Trophoblast cell (in vitro differentiated cells and primary cell): ENCODE results near the gene PRKCB.

Experiments used
- DNase-seq, 2 donors: peaks; one replicate each; pipeline ENCODE4 v3.0.0-alpha.2; 2016
- H2AFZ ChIP-seq: 2 replicates; pipeline ENCODE4 v1.6.1; 2013; ENCODE audit warnings: low read length, moderate library complexity, mild to moderate bottlenecking; ENCODE audit not compliant: insufficient read depth, poor library complexity
- H2AK5ac ChIP-seq: 2 replicates; pipeline ENCODE4 v1.6.1; 2013; ENCODE audit warnings: mild to moderate bottlenecking, low read length
- H2BK120ac ChIP-seq: 2 replicates; pipeline ENCODE4 v1.6.1; 2013; ENCODE audit warnings: low read length, mild to moderate bottlenecking, moderate library complexity; ENCODE audit not compliant: insufficient read depth, poor library complexity
- H2BK12ac ChIP-seq: 2 replicates; pipeline ENCODE4 v1.6.1; 2013; ENCODE audit warnings: mild to moderate bottlenecking, low read length, moderate library complexity
- H2BK5ac ChIP-seq: 2 replicates; pipeline ENCODE4 v1.6.1; 2013; ENCODE audit warnings: low read length, low read depth, moderate library complexity, mild to moderate bottlenecking; ENCODE audit not compliant: poor library complexity
- H3K14ac ChIP-seq: 2 replicates; pipeline ENCODE4 v1.6.1; 2013; ENCODE audit warnings: mild to moderate bottlenecking, low read length
- H3K18ac ChIP-seq: 2 replicates; pipeline ENCODE4 v1.6.1; 2013; ENCODE audit warnings: mild to moderate bottlenecking, low read length
- H3K23ac ChIP-seq: 2 replicates; pipeline ENCODE4 v1.6.1; 2013; ENCODE audit warnings: low read length
- H3K27ac ChIP-seq: 2 replicates; pipeline ENCODE4 v1.5.1; 2013; ENCODE audit warnings: low read depth, mild to moderate bottlenecking, inconsistent platforms, low read length, moderate library complexity
- H3K27me3 ChIP-seq: 2 replicates; pipeline ENCODE4 v1.6.1; 2013; ENCODE audit warnings: inconsistent platforms, mild to moderate bottlenecking, low read length, moderate library complexity; ENCODE audit not compliant: insufficient read depth
- H3K36me3 ChIP-seq, 2 experiments: 1 replicate in 1 of 2; 2 replicates in 1 of 2; pipeline ENCODE4 v1.6.1; 2013; ENCODE audit warnings: low read length in 2 of 2, mild to moderate bottlenecking in 2 of 2, moderate library complexity in 1 of 2; ENCODE audit not compliant: insufficient read depth in 2 of 2, control insufficient read depth in 1 of 2
- H3K4ac ChIP-seq: 2 replicates; pipeline ENCODE4 v1.6.1; 2013; ENCODE audit warnings: low read depth, mild to moderate bottlenecking, low read length, moderate library complexity
- H3K4me1 ChIP-seq, 2 experiments: 1 replicate in 1 of 2; 2 replicates in 1 of 2; pipeline ENCODE4 v1.6.1; 2013; ENCODE audit warnings: low read length in 2 of 2, mild to moderate bottlenecking in 2 of 2, moderate library complexity in 1 of 2; ENCODE audit not compliant: insufficient read depth in 2 of 2, control insufficient read depth in 1 of 2
- H3K4me2 ChIP-seq: 2 replicates; pipeline ENCODE4 v1.6.1; 2013; ENCODE audit warnings: inconsistent platforms, mild to moderate bottlenecking, low read length, moderate library complexity
- H3K4me3 ChIP-seq: 2 replicates; pipeline ENCODE4 v1.5.1; 2013; ENCODE audit warnings: mild to moderate bottlenecking, low read depth, low read length, inconsistent platforms
- H3K79me1 ChIP-seq: one replicate; pipeline ENCODE4 v1.6.1; 2013; ENCODE audit warnings: low read length
- H3K79me2 ChIP-seq: 2 replicates; pipeline ENCODE4 v1.6.1; 2013; ENCODE audit warnings: low read length, mild to moderate bottlenecking; ENCODE audit not compliant: control insufficient read depth, insufficient read depth, poor library complexity
- H3K9ac ChIP-seq: 2 replicates; pipeline ENCODE4 v1.6.1; 2013; ENCODE audit warnings: mild to moderate bottlenecking, low read length
- H3K9me3 ChIP-seq: 2 replicates; pipeline ENCODE4 v1.6.1; 2013; ENCODE audit warnings: low read depth, mild to moderate bottlenecking, control low read depth, inconsistent platforms, low read length; ENCODE audit not compliant: insufficient read depth
- H4K12ac ChIP-seq: 2 replicates; pipeline ENCODE4 v1.6.1; 2013; ENCODE audit warnings: low read depth, mild to moderate bottlenecking, low read length, moderate library complexity
- H4K8ac ChIP-seq: 2 replicates; pipeline ENCODE4 v1.6.1; 2013; ENCODE audit warnings: low read depth, mild to moderate bottlenecking, low read length, moderate library complexity
- H4K91ac ChIP-seq: one replicate; pipeline ENCODE4 v1.6.1; 2013; ENCODE audit warnings: low read depth, mild to moderate bottlenecking, low read length, moderate library complexity
- WGBS: extraction: QIAGEN DNeasy Blood & Tissue Kit; methylation state at CpG from one replicate; pipeline ENCODE4 v1.1.7; 2013; ENCODE audit warnings: missing lambda C conversion rate; ENCODE audit not compliant: insufficient read length, insufficient coverage; ENCODE audit errors: extremely low coverage; 5-methylcytosine and 5-hydroxymethylcytosine counted together

Gene PRKCB

GRCh38 chr16:24135624-24136565 lies 300.1 kb downstream of the PRKCB start:
- Histone ChIP-seq H3K79me2 (no peaks in the 10 kb centered on the region), H3K14ac (no peak overlapping the region), H4K12ac (no peak overlapping the region), H3K18ac (no peak overlapping the region), H2AFZ (no peak overlapping the region), H2BK12ac (no peak overlapping the region), H3K23ac (no peak overlapping the region), H4K8ac (no peak overlapping the region), H4K91ac (no peak overlapping the region), H3K36me3 (no peaks in the 10 kb centered on the region), H2BK5ac (no peak overlapping the region), H3K4me3 (no peak overlapping the region), H2AK5ac (no peak overlapping the region), H3K4me1 (peaks cover 2 to 8% of the 10 kb centered on the region in 2 experiments), H3K4ac (no peak overlapping the region), H2BK120ac (no peak overlapping the region), H3K27ac (no peak overlapping the region), H3K9me3 (no peaks in the 10 kb centered on the region), H3K4me2 (no peak overlapping the region), H3K9ac (no peak overlapping the region), H3K27me3 (no peaks in the 10 kb centered on the region), H3K79me1 (no peaks in the 10 kb centered on the region)
- no peak for DNase-seq
- WGBS = no CpG with 5 or more reads among the region's 9 CpGs

- Histone ChIP-seq H2AK5ac (peak overlapping the region; percentile 12), H4K12ac (no peak overlapping the region), H2BK5ac (no peak overlapping the region), H3K36me3 (no peaks in the 10 kb centered on the region), H3K4me1 (peaks cover 2 to 8% of the 10 kb centered on the region in 2 experiments), H2BK12ac (peak overlapping the region; percentile 42), H3K23ac (no peak overlapping the region), H3K18ac (no peak overlapping the region), H3K9me3 (no peaks in the 10 kb centered on the region), H4K8ac (no peak overlapping the region), H3K14ac (no peak overlapping the region), H3K27ac (no peak overlapping the region), H3K4me2 (no peak overlapping the region), H3K9ac (no peak overlapping the region), H3K4ac (no peak overlapping the region), H4K91ac (no peak overlapping the region), H3K79me1 (no peaks in the 10 kb centered on the region), H2AFZ (no peak overlapping the region), H3K27me3 (no peaks in the 10 kb centered on the region), H2BK120ac (no peak overlapping the region), H3K79me2 (no peaks in the 10 kb centered on the region), H3K4me3 (no peak overlapping the region)
- no peak for DNase-seq
- no CpG with 5 or more reads among the region's 2 CpGs for WGBS
Observed at GRCh38 chr16:24138024-24138423, 302.2 kb downstream of the PRKCB start.

- H2BK120ac ChIP-seq = no peak overlapping the region
- H3K79me2 ChIP-seq = no peaks in the 10 kb centered on the region
- no peak overlapping the region for H2AK5ac ChIP-seq
- H4K8ac ChIP-seq = no peak overlapping the region
- no peak overlapping the region for H2AFZ ChIP-seq
- no peak overlapping the region for H3K18ac ChIP-seq
- no peaks in the 10 kb centered on the region for H3K9me3 ChIP-seq
- H2BK12ac ChIP-seq = no peak overlapping the region
- peaks cover 2 to 5% of the 10 kb centered on the region in 2 experiments for H3K4me1 ChIP-seq
- WGBS = no CpG with 5 or more reads among the region's 2 CpGs
- no peak overlapping the region for H3K4me3 ChIP-seq
- no peak overlapping the region for H3K23ac ChIP-seq
- H2BK5ac ChIP-seq = no peak overlapping the region
- no peak overlapping the region for H3K4ac ChIP-seq
- no peaks in the 10 kb centered on the region for H3K27me3 ChIP-seq
- H4K12ac ChIP-seq = no peak overlapping the region
- no peak overlapping the region for H3K27ac ChIP-seq
- no peak overlapping the region for H3K14ac ChIP-seq
- DNase-seq = no peak
- H3K79me1 ChIP-seq = no peaks in the 10 kb centered on the region
- no peak overlapping the region for H4K91ac ChIP-seq
- no peaks in the 10 kb centered on the region for H3K36me3 ChIP-seq
- no peak overlapping the region for H3K4me2 ChIP-seq
- no peak overlapping the region for H3K9ac ChIP-seq
Observed at GRCh38 chr16:24138575-24138974, 302.8 kb downstream of the PRKCB start.

- H2BK5ac ChIP-seq = no peak overlapping the region
- H3K9me3 ChIP-seq = no peaks in the 10 kb centered on the region
Observed at GRCh38 chr16:24139282-24139681, 303.5 kb downstream of the PRKCB start.

More at GRCh38 chr16:24139282-24139681, 303.5 kb downstream of the PRKCB start:
- Histone ChIP-seq H2BK12ac (no peak overlapping the region), H3K18ac (no peak overlapping the region), H3K4me2 (no peak overlapping the region), H4K91ac (no peak overlapping the region), H2AFZ (no peak overlapping the region), H3K9ac (no peak overlapping the region), H2BK120ac (no peak overlapping the region), H3K36me3 (no peaks in the 10 kb centered on the region), H3K4ac (no peak overlapping the region), H4K12ac (no peak overlapping the region), H3K14ac (no peak overlapping the region), H3K79me1 (no peaks in the 10 kb centered on the region), H3K79me2 (no peaks in the 10 kb centered on the region), H3K27ac (peak overlapping the region; percentile 35), H3K4me3 (no peak overlapping the region), H3K27me3 (no peaks in the 10 kb centered on the region), H4K8ac (no peak overlapping the region), H3K23ac (no peak overlapping the region), H2AK5ac (no peak overlapping the region), H3K4me1 (peaks cover 2 to 5% of the 10 kb centered on the region in 2 experiments)
- peak in 1 of 2 donors; percentile 4 for DNase-seq
- WGBS = no CpG with 5 or more reads among the region's 3 CpGs
